Fibroblast of mammary gland (primary cell): ENCODE results near the gene UGP2.
"Not testable (repeated sequence)": the region's sequence is repeated elsewhere in the genome, so short reads cannot be mapped to it uniquely, and the experiment has no call there.

Source experiments
- DNase-seq: peaks from one replicate; pipeline ENCODE4 v3.0.0-alpha.2; 2010; ENCODE audit warnings: low read depth
- H3K4me3 ChIP-seq: 2 replicates; pipeline ENCODE4 v1.5.1; 2011; ENCODE audit warnings: low read depth, mild to moderate bottlenecking, low read length, moderate library complexity; ENCODE audit not compliant: control insufficient read depth
- CTCF ChIP-seq: conservative IDR thresholded peaks from 2 replicates; pipeline ENCODE4 v1.5.1; 2011; ENCODE audit warnings: low read depth, low read length, inconsistent platforms; ENCODE audit not compliant: control insufficient read depth, insufficient read depth

Gene UGP2

DNA sequence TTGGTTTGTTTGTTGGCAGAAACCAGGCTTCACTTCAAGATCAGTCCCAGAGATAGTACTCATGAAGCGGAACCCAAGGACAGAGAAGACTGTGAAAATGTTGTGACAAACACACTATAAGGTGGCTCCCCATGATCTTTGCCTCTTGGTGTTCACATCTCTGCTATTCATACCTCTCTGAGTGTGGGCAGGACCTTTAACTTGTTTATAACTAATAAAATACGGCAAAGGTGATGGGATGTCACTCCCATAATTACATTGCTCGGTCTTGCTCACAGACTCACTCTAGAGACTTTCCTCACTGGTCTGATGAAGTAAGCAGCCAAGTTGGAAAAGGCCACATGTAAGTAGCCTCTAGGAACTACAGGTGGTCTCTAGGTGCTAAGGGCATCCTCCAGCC is 30.6 kb upstream of the UGP2 start:
- DNase-seq = no peak
- no peak for TF ChIP-seq CTCF
- H3K4me3 ChIP-seq = no peak overlapping the region

DNA sequence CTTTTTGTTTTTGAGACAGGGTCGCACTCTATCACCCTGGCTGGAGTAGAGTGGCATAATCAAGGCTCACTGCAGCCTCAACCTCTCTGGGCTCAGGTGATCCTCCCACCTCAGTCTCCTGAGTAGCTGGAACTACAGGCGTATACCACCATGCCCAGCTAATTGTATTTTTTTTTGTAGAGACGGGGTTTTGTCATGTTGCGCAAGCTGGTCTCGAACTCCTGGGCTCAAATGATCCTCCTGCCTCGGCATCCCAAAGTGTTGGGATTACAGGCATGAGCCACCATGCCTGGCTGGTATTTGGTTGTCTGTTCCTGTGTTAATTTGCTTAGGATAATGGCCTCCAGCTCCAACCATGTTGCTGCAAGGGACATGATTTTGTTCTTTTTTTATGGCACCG is 29.8 kb upstream of the UGP2 start:
- H3K4me3 ChIP-seq, DNase-seq: not testable (repeated sequence)

DNA sequence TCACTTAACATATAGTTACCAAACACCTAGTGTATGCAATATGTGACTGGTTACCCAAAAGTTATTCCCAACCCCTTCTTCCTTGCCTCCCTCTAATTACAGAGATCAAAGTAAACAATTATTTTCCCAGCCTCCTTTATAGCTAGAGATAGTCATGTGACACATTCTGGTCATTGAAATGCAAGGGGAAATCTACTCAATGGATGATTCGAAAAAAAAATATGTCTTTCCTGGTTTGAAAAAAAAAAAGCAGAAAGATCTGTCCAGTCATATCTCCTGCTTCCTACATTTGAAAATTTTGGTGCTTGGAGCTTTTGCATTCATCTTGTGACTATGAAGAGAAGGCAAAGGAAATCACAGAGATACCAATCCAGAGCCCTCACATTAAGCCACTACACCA is 27.6 kb upstream of the UGP2 start:
- H3K4me3 ChIP-seq = no peak overlapping the region
- no peak for TF ChIP-seq CTCF
- peak; percentile 46 for DNase-seq

GRCh38 chr2:63817382-63817781 is 24.3 kb upstream of the UGP2 start:
- no peak overlapping the region for H3K4me3 ChIP-seq
- TF ChIP-seq CTCF = no peak
- no peak for DNase-seq

DNA sequence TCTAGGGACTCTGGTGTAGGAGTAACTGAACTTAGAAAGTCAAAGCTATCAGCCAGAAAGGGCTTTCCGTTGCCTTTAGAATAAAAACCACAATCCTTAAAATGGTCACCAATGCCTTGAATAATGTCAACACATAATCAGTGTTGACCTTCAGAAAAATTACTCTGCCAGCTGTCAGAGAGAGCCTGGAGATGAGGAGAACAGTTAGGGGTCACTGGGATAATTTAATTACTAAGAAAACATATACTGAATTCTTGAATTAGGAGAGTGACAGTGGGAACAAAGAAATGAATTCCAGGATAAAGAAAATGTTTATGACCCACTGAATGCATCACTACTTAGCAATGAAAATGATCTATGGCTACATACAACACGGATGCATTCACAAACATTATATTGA is 23.4 kb upstream of the UGP2 start:
- TF ChIP-seq CTCF = no peak
- no peak overlapping the region for H3K4me3 ChIP-seq
- DNase-seq = no peak

GRCh38 chr2:63819256-63819655 is 22.4 kb upstream of the UGP2 start:
- no peak for TF ChIP-seq CTCF
- no peak overlapping the region for H3K4me3 ChIP-seq
- no peak for DNase-seq

DNA sequence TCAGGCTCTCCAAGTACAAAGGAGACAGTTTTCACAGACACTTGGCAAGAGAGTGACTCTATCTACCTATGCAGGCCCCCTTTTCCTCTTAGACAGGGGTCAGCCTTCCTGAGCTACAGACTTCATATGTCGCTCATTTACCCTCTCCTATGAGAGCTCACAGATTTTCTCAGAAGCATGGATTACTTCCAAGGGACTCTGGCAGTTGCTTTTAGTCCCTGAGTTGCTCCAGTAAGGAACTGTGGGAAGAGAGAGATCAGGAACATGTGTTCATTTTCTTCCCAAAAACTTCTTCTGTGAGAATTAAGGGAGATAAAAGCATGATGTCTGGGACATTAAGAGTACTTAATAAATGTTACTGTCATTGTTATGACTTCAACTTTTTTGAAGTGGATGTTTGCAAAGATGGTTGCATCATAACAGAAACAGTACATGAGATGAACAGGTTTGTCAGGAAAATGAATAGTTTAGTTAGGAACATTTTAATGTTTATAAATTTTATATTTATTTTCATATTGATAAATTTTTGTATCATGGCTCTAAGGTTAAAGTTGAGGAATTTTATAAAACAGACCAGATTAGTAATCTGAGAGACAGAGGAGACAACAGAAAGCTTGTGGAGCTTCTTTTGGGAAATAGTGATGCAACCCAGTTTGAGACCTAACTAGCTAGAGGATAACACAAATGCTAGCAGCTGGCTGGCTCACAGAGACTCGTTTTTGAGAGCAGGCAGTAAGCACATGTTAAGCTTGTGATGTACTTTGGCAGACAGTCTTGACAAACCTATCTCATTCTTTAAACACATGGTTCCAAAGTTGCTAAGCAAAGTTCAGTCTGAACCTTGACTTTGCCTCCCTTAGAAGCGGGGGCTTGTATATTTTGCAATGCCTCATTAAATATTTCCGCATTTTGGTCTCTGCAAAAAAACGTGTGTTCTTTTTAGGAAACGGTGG is 21.7 kb upstream of the UGP2 start:
- no peak overlapping the region for H3K4me3 ChIP-seq
- no peak for TF ChIP-seq CTCF
- DNase-seq = peak; percentile 82
